ENCODE measurements around the gene ARF6. TPM values are rescaled to one million over a fixed set of nuclear protein-coding genes. Genes with fewer than 3 reads are reported as not detected.
A peak's percentile ranks its signal among the peaks of the same experiment; 100 is the strongest.
"Not testable (repeated sequence)": the region's sequence is repeated elsewhere in the genome, so short reads cannot be mapped to it uniquely, and the experiment has no call there.

Gene ARF6
- total RNA-seq, 1 experiment from 2014 or later: 63.2 TPM

DNA sequence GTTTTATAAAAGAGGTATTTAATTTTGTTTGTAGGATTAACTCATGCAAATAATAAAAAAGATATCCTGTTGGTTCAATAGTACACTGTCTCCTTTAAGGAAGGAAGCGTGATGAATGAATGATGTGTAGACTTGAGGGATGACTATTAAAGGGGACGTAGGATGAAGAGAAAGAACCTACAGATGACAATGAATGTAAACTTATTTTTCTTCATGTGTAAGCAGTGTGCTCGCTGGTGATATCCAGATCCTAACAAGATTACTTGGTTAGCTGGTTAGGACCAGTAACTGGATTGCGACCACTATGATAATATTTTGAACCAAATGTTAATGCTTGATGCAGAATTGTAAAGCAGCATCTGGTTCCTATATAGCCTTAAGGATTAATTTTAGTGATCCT, 2.6 kb downstream of the ARF6 start:
- H3K4me3 ChIP-seq (ENCODE audit: low read depth in 2 of 2, low read length in 2 of 2): peak overlapping the region; percentile 75 to 80
- intact Hi-C loops (cut with micrococcal nuclease; ENCODE audit: unreplicated experiment): loop anchor here (5.0 to 10.0 kb wide), 3 partner anchors 49 to 212 kb away; no protein-coding TSS in a partner anchor
- H3K27ac ChIP-seq (ENCODE audit: low read length): peak overlapping the region; percentile 97
- H3K9me3 ChIP-seq (ENCODE audit: control insufficient read depth, insufficient read depth, low read depth, low read length): no peaks in the 10 kb centered on the region
- ATAC-seq (no peak), DNase-seq (ENCODE audit: low read depth, low spot score) (no peak)
- in situ Hi-C loops (cut with HindIII; ENCODE audit: low pct_unique_long_range_greater_than_20kb, low sequenced_read_pairs): no loop called here
- TF ChIP-seq, protein P1, sequence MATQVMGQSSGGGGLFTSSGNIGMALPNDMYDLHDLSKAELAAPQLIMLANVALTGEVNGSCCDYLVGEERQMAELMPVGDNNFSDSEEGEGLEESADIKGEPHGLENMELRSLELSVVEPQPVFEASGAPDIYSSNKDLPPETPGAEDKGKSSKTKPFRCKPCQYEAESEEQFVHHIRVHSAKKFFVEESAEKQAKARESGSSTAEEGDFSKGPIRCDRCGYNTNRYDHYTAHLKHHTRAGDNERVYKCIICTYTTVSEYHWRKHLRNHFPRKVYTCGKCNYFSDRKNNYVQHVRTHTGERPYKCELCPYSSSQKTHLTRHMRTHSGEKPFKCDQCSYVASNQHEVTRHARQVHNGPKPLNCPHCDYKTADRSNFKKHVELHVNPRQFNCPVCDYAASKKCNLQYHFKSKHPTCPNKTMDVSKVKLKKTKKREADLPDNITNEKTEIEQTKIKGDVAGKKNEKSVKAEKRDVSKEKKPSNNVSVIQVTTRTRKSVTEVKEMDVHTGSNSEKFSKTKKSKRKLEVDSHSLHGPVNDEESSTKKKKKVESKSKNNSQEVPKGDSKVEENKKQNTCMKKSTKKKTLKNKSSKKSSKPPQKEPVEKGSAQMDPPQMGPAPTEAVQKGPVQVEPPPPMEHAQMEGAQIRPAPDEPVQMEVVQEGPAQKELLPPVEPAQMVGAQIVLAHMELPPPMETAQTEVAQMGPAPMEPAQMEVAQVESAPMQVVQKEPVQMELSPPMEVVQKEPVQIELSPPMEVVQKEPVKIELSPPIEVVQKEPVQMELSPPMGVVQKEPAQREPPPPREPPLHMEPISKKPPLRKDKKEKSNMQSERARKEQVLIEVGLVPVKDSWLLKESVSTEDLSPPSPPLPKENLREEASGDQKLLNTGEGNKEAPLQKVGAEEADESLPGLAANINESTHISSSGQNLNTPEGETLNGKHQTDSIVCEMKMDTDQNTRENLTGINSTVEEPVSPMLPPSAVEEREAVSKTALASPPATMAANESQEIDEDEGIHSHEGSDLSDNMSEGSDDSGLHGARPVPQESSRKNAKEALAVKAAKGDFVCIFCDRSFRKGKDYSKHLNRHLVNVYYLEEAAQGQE (IDR thresholded peaks at IDR 0.05; ENCODE audit: insufficient read depth in 1 of 2, low read depth in 2 of 2, low read length in 1 of 2): no peak
- TF ChIP-seq SIN3A (IDR thresholded peaks at IDR 0.05; ENCODE audit: borderline replicate concordance, insufficient read depth, low read depth, low read length): no peak
- TF ChIP-seq POLR2AphosphoS5 (IDR thresholded peaks at IDR 0.05; ENCODE audit: low read depth, low read length): no peak
- TF ChIP-seq, protein P2, sequence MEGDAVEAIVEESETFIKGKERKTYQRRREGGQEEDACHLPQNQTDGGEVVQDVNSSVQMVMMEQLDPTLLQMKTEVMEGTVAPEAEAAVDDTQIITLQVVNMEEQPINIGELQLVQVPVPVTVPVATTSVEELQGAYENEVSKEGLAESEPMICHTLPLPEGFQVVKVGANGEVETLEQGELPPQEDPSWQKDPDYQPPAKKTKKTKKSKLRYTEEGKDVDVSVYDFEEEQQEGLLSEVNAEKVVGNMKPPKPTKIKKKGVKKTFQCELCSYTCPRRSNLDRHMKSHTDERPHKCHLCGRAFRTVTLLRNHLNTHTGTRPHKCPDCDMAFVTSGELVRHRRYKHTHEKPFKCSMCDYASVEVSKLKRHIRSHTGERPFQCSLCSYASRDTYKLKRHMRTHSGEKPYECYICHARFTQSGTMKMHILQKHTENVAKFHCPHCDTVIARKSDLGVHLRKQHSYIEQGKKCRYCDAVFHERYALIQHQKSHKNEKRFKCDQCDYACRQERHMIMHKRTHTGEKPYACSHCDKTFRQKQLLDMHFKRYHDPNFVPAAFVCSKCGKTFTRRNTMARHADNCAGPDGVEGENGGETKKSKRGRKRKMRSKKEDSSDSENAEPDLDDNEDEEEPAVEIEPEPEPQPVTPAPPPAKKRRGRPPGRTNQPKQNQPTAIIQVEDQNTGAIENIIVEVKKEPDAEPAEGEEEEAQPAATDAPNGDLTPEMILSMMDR (IDR thresholded peaks at IDR 0.05): no peak
- TF ChIP-seq TCF7L2 (IDR thresholded peaks at IDR 0.05; ENCODE audit: low read depth, low read length): no peak
- ChIA-PET POLR2A (interaction anchor here (0.6 kb wide), 1 partner anchor 11 kb away, joined by 16 read pairs; no protein-coding TSS in a partner anchor), CTCF (no interaction called here)
- no TSS peak for BruUV-seq (replicated peaks)
- H3K4me1 ChIP-seq (ENCODE audit: control insufficient read depth, insufficient read depth, low read length): peaks cover 7% of the 10 kb centered on the region
- peaks cover 7% of the 10 kb centered on the region for H3K36me3 ChIP-seq (ENCODE audit: control insufficient read depth, insufficient read depth, low read length)
- H3K27me3 ChIP-seq (ENCODE audit: control insufficient read depth, insufficient read depth, low read length): no peaks in the 10 kb centered on the region

DNA sequence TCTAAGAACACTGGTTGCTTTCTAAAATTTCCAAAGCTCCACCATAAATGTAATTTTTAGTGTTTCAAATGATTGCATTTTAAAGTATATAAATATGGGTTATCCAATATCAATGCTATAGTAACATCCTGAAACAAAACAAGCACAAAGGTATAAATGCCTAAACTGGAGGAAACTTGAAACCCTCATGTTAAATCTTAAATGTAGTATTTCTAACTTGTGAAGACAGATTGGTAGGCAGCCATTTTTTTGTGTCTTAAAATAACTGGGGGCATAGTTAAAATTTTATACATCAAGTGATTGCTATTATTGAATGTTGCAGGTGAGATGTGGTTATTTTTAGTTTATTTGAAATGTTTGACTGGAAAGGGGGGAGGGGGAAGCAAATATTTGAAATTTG, 3.4 kb downstream of the ARF6 start:
- CTCF ChIA-PET; H3K36me3 ChIP-seq (ENCODE audit: control insufficient read depth, insufficient read depth, low read length); BruUV-seq (replicated peaks); in situ Hi-C loops (cut with HindIII; ENCODE audit: low pct_unique_long_range_greater_than_20kb, low sequenced_read_pairs); H3K27me3 ChIP-seq (ENCODE audit: control insufficient read depth, insufficient read depth, low read length); ATAC-seq; POLR2A ChIA-PET; H3K4me1 ChIP-seq (ENCODE audit: control insufficient read depth, insufficient read depth, low read length); DNase-seq (ENCODE audit: low read depth, low spot score); H3K9me3 ChIP-seq (ENCODE audit: control insufficient read depth, insufficient read depth, low read depth, low read length): not testable (repeated sequence)
- peak overlapping the region; percentile 75 to 80 for H3K4me3 ChIP-seq (ENCODE audit: low read depth in 2 of 2, low read length in 2 of 2)
- peak overlapping the region; percentile 97 for H3K27ac ChIP-seq (ENCODE audit: low read length)
- intact Hi-C loops (cut with micrococcal nuclease; ENCODE audit: unreplicated experiment): loop anchor here (5.0 to 10.0 kb wide), 3 partner anchors 49 to 211 kb away; no protein-coding TSS in a partner anchor

DNA sequence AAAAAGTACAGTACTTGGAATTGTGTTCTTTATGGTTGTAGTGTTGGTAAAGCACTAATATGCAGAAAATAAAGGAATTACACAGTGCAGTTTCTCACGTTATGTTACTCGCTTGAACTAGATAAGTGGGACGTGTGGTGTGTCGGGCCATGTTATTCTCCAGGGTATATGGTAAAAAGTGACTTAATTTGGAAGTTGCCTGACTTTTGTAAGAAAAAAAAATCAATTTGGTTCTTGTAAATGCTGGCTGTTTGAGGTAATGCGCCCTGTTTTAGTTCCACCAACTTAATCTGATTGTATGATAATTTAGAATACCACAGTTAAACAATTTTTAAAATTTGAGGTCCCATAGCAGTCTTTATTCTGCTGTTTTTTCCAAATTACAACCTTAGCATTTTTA, 4.1 kb downstream of the ARF6 start:
- BruUV-seq (replicated peaks): no TSS peak
- intact Hi-C loops (cut with micrococcal nuclease; ENCODE audit: unreplicated experiment): loop anchor here (5.0 to 10.0 kb wide), 3 partner anchors 48 to 210 kb away; no protein-coding TSS in a partner anchor
- TF ChIP-seq TCF7L2 (IDR thresholded peaks at IDR 0.05; ENCODE audit: low read depth, low read length) (no peak), SIN3A (IDR thresholded peaks at IDR 0.05; ENCODE audit: borderline replicate concordance, insufficient read depth, low read depth, low read length) (no peak), POLR2AphosphoS5 (IDR thresholded peaks at IDR 0.05; ENCODE audit: low read depth, low read length) (no peak)
- TF ChIP-seq, protein P2 (IDR thresholded peaks at IDR 0.05): no peak
- TF ChIP-seq, protein P1 (IDR thresholded peaks at IDR 0.05; ENCODE audit: insufficient read depth in 1 of 2, low read depth in 2 of 2, low read length in 1 of 2): no peak

More for the DNA sequence above, 4.1 kb downstream of the ARF6 start:
- POLR2A ChIA-PET: no interaction called here
- CTCF ChIA-PET: no interaction called here
- H3K27ac ChIP-seq (ENCODE audit: low read length): peak overlapping the region; percentile 97
- peak overlapping the region; percentile 75 to 80 for H3K4me3 ChIP-seq (ENCODE audit: low read depth in 2 of 2, low read length in 2 of 2)
- in situ Hi-C loops (cut with HindIII; ENCODE audit: low pct_unique_long_range_greater_than_20kb, low sequenced_read_pairs): no loop called here
- ATAC-seq (no peak), DNase-seq (ENCODE audit: low read depth, low spot score) (no peak)
- no peaks in the 10 kb centered on the region for H3K9me3 ChIP-seq (ENCODE audit: control insufficient read depth, insufficient read depth, low read depth, low read length)
- peaks cover 7% of the 10 kb centered on the region for H3K36me3 ChIP-seq (ENCODE audit: control insufficient read depth, insufficient read depth, low read length)
- peaks cover 12% of the 10 kb centered on the region for H3K4me1 ChIP-seq (ENCODE audit: control insufficient read depth, insufficient read depth, low read length)
- no peaks in the 10 kb centered on the region for H3K27me3 ChIP-seq (ENCODE audit: control insufficient read depth, insufficient read depth, low read length)

Measured in Panc1 (cell line).